Stimulated activated CD4-positive, alpha-beta T cell treated with anti-CD3 and anti-CD28 coated beads, Interleukin-1b, Interleukin-23, amount 100 ng/mL, for 4 hours (primary cell): ENCODE results near the gene CD3D.

Experiments
- DNase-seq, 2 donors: peaks; one replicate each; pipeline ENCODE4 v3.0.0-alpha.2; 2020; ENCODE audit warnings: low read depth in 2 of 2

The CD3D gene

GRCh38 chr11:118342503-118343161 lies at the start of gene CD3D:
Gene CD3D (minus strand): TSS chr11:118342705. CDS start chr11:118342607, 98 bp downstream.
- peak; percentile 44 to 61 for DNase-seq

GRCh38 chr11:118383657-118384056 lies 41.2 kb upstream of the CD3D start:
- no peak for DNase-seq

GRCh38 chr11:118382954-118383353 lies 40.4 kb upstream of the CD3D start:
- DNase-seq, result no peak

GRCh38 chr11:118380571-118380970 lies 38.1 kb upstream of the CD3D start:
- DNase-seq, result no peak

- no peak for DNase-seq
These were observed 37.0 kb upstream of the CD3D start for GRCh38 chr11:118379497-118379896.

GRCh38 chr11:118375978-118376377 lies 33.5 kb upstream of the CD3D start:
- no peak for DNase-seq

- DNase-seq, result no peak
These were observed 32.2 kb upstream of the CD3D start for GRCh38 chr11:118374729-118375128.

GRCh38 chr11:118373871-118374270 lies 31.4 kb upstream of the CD3D start:
- DNase-seq, result no peak

- DNase-seq, result no peak
These were observed 30.8 kb upstream of the CD3D start for GRCh38 chr11:118373263-118373662.

- no peak for DNase-seq
These were observed 28.3 kb upstream of the CD3D start for GRCh38 chr11:118370774-118371173.

GRCh38 chr11:118366287-118366686 lies 23.8 kb upstream of the CD3D start:
- DNase-seq, result no peak

- no peak for DNase-seq
These were observed 22.6 kb upstream of the CD3D start for GRCh38 chr11:118364956-118365615.

- peak; percentile 96 to 99 for DNase-seq
These were observed 16.9 kb upstream of the CD3D start, which contains the start of gene UBE4A for GRCh38 chr11:118359295-118359958. Gene UBE4A (plus strand): TSS chr11:118359600. CDS start chr11:118365081, 5,481 bp downstream.

GRCh38 chr11:118358071-118358470 lies 15.6 kb upstream of the CD3D start:
- no peak for DNase-seq

- DNase-seq, result no peak
These were observed 10.7 kb upstream of the CD3D start for GRCh38 chr11:118353084-118353710.

- no peak for DNase-seq
These were observed 7.0 kb upstream of the CD3D start for GRCh38 chr11:118349475-118349874.

GRCh38 chr11:118343981-118344515 lies 1.5 kb upstream of the CD3D start, which contains the start of gene CD3G:
Gene CD3G (plus strand): TSS chr11:118344344. CDS start chr11:118344424, 80 bp downstream.
- peak; percentile 51 to 56 for DNase-seq

GRCh38 chr11:118343248-118343647 lies 743 bp upstream of the CD3D start:
- no peak for DNase-seq

- no peak for DNase-seq
These were observed 553 bp downstream of the CD3D start for GRCh38 chr11:118341815-118342489.

- DNase-seq, result no peak
These were observed 1.2 kb downstream of the CD3D start for GRCh38 chr11:118341261-118341660.

GRCh38 chr11:118340449-118340848 lies 2.1 kb downstream of the CD3D start:
- no peak for DNase-seq
